Measurements from ENCODE around the gene HDAC8.
"Not testable (repeated sequence)": the region's sequence is repeated elsewhere in the genome, so short reads cannot be mapped to it uniquely, and the experiment has no call there.

HDAC8 gene

GRCh38 chrX:72566448-72566847 is 6.2 kb downstream of the HDAC8 start:
- no peak for TF ChIP-seq CTCF (IDR thresholded peaks at IDR 0.05; ENCODE audit: insufficient read depth, low read depth, low read length, missing control alignments)
- H3K4me3 ChIP-seq (ENCODE audit: low read depth, low read length), result no peak overlapping the region
- DNase-seq (ENCODE audit: low read depth), result no peak

- DNase-seq (ENCODE audit: low read depth); H3K4me3 ChIP-seq (ENCODE audit: low read depth, low read length): not testable (repeated sequence)
These were observed 13.0 kb downstream of the HDAC8 start for GRCh38 chrX:72559655-72560054.

- no peak for TF ChIP-seq CTCF (IDR thresholded peaks at IDR 0.05; ENCODE audit: insufficient read depth, low read depth, low read length, missing control alignments)
- no peak overlapping the region for H3K4me3 ChIP-seq (ENCODE audit: low read depth, low read length)
- DNase-seq (ENCODE audit: low read depth), result peak; percentile 7
These were observed 18.0 kb downstream of the HDAC8 start for GRCh38 chrX:72554448-72555140.

GRCh38 chrX:72552443-72552842 is 20.2 kb downstream of the HDAC8 start:
- H3K4me3 ChIP-seq (ENCODE audit: low read depth, low read length); DNase-seq (ENCODE audit: low read depth): not testable (repeated sequence)

- no peak overlapping the region for H3K4me3 ChIP-seq (ENCODE audit: low read depth, low read length)
- no peak for TF ChIP-seq CTCF (IDR thresholded peaks at IDR 0.05; ENCODE audit: insufficient read depth, low read depth, low read length, missing control alignments)
- DNase-seq (ENCODE audit: low read depth), result no peak
These were observed 26.7 kb downstream of the HDAC8 start for GRCh38 chrX:72545990-72546389.

GRCh38 chrX:72540318-72540717 is 32.3 kb downstream of the HDAC8 start:
- peak; percentile 3 for DNase-seq (ENCODE audit: low read depth)
- TF ChIP-seq CTCF (IDR thresholded peaks at IDR 0.05; ENCODE audit: insufficient read depth, low read depth, low read length, missing control alignments), result no peak
- no peak overlapping the region for H3K4me3 ChIP-seq (ENCODE audit: low read depth, low read length)

GRCh38 chrX:72539822-72540221 is 32.8 kb downstream of the HDAC8 start:
- no peak for TF ChIP-seq CTCF (IDR thresholded peaks at IDR 0.05; ENCODE audit: insufficient read depth, low read depth, low read length, missing control alignments)

GRCh38 chrX:72536542-72536941 is 36.1 kb downstream of the HDAC8 start:
- TF ChIP-seq CTCF (IDR thresholded peaks at IDR 0.05; ENCODE audit: insufficient read depth, low read depth, low read length, missing control alignments), result no peak
- H3K4me3 ChIP-seq (ENCODE audit: low read depth, low read length), result no peak overlapping the region
- no peak for DNase-seq (ENCODE audit: low read depth)

More at GRCh38 chrX:72539822-72540221, 32.8 kb downstream of the HDAC8 start:
- H3K4me3 ChIP-seq (ENCODE audit: low read depth, low read length), result no peak overlapping the region
- no peak for DNase-seq (ENCODE audit: low read depth)

Measured in GM12865 (cell line).